ENCODE results near the gene EMP2.

- TF ChIP-seq, protein P1, sequence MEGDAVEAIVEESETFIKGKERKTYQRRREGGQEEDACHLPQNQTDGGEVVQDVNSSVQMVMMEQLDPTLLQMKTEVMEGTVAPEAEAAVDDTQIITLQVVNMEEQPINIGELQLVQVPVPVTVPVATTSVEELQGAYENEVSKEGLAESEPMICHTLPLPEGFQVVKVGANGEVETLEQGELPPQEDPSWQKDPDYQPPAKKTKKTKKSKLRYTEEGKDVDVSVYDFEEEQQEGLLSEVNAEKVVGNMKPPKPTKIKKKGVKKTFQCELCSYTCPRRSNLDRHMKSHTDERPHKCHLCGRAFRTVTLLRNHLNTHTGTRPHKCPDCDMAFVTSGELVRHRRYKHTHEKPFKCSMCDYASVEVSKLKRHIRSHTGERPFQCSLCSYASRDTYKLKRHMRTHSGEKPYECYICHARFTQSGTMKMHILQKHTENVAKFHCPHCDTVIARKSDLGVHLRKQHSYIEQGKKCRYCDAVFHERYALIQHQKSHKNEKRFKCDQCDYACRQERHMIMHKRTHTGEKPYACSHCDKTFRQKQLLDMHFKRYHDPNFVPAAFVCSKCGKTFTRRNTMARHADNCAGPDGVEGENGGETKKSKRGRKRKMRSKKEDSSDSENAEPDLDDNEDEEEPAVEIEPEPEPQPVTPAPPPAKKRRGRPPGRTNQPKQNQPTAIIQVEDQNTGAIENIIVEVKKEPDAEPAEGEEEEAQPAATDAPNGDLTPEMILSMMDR (IDR thresholded peaks at IDR 0.05), result no peak
- no peak for TF ChIP-seq POLR2A (IDR thresholded peaks at IDR 0.05)
Measured at GRCh38 chr16:10561425-10561824, 19.0 kb downstream of the EMP2 start.

Measured in esophagus squamous epithelium (tissue), 4 donors.